Erythroblast (primary cell): ENCODE data around the gene HAGHL.

Source experiments
- GATA1 ChIP-seq: IDR thresholded peaks from 2 replicates; pipeline ENCODE4 v1.6.1; 2011; ENCODE audit warnings: low read depth, mild to moderate bottlenecking, control low read depth, low read length, moderate library complexity
- POLR2A ChIP-seq: IDR thresholded peaks from 2 replicates; pipeline ENCODE4 v1.6.1; 2011; ENCODE audit warnings: mild to moderate bottlenecking, low read length

GRCh38 chr16:760065-760464, 33.2 kb downstream of the HAGHL start:
- TF ChIP-seq POLR2A (no peak), GATA1 (no peak)
